ENCODE results near the gene NCK1. TPM values are rescaled to one million over a fixed set of nuclear protein-coding genes. Genes with fewer than 3 reads are reported as not detected.

The NCK1 gene
- total and polyA plus RNA-seq, 2 of the 13 experiments (the other 11 are each of a cell fraction or from before 2014, with no cell fraction given) = 14.7 to 30.4 TPM

- TF ChIP-seq CTCF (CRISPR knock-in tag; IDR thresholded peaks at IDR 0.05) = peak; percentile 41; the same call in 1 of the 2 replicates
- 0 out of 2 replicates have a peak, but pooled peaks have one; percentile 26 for TF ChIP-seq ZIK1 (CRISPR knock-in tag; IDR thresholded peaks at IDR 0.05; ENCODE audit: borderline replicate concordance, low read depth)
- no peak for TF ChIP-seq ZNF687 (CRISPR knock-in tag; IDR thresholded peaks at IDR 0.05)
- TF ChIP-seq ZBTB7B (CRISPR knock-in tag; IDR thresholded peaks at IDR 0.05) = no peak
- no peak for TF ChIP-seq ARID5B (CRISPR knock-in tag; IDR thresholded peaks at IDR 0.05)
- no peak for TF ChIP-seq ZNF512B (CRISPR knock-in tag; IDR thresholded peaks at IDR 0.05; ENCODE audit: borderline replicate concordance)
- TF ChIP-seq ZNF530 (CRISPR knock-in tag; IDR thresholded peaks at IDR 0.05; ENCODE audit: low read depth) = no peak
- TF ChIP-seq ZNF770 (CRISPR knock-in tag; IDR thresholded peaks at IDR 0.05) = 0 out of 2 replicates have a peak, but pooled peaks have one; percentile 9
- peak; percentile 33; the same call in 1 of the 2 replicates for TF ChIP-seq TFAP4 (IDR thresholded peaks at IDR 0.05; ENCODE audit: borderline replicate concordance, low read depth)
Measured at GRCh38 chr3:136818191-136818768, 43.7 kb upstream of the NCK1 start (continued).
